ENCODE measurements around the gene DLEU7. TPM values are rescaled to one million over a fixed set of nuclear protein-coding genes. Genes with fewer than 3 reads are reported as not detected.

Gene DLEU7
- total and polyA plus RNA-seq, 4 donors, result 0.49 to 2.5 (median 0.73) TPM

GRCh38 chr13:50889317-50889716, 45.8 kb upstream of the DLEU7 start:
- Histone ChIP-seq H3K27ac (ENCODE audit: low read depth in 1 of 2, low read length in 1 of 2) (no peak overlapping the region), H3K36me3 (ENCODE audit: control insufficient read depth in 4 of 4, insufficient read depth in 4 of 4, low read length in 4 of 4) (no peaks in the 10 kb centered on the region), H3K4me3 (no peak overlapping the region), H3K27me3 (ENCODE audit: control insufficient read depth in 3 of 3, insufficient read depth in 3 of 3, low read length in 2 of 3) (no peaks in the 10 kb centered on the region), H3K9ac (ENCODE audit: insufficient read depth in 1 of 2, low read length in 2 of 2) (no peak overlapping the region), H3K9me3 (ENCODE audit: control insufficient read depth in 4 of 4, insufficient read depth in 3 of 4, low read length in 3 of 4) (no peaks in the 10 kb centered on the region), H3K4me1 (ENCODE audit: control insufficient read depth in 5 of 5, insufficient read depth in 5 of 5, low read length in 5 of 5) (peaks cover 0 to 14% (median 2%) of the 10 kb centered on the region in 5 donors)
- no peak for TF ChIP-seq CTCF (IDR thresholded peaks at IDR 0.05; ENCODE audit: control extremely low read depth, extremely low read depth)
- WGBS, 2 donors, result 0 to 85% methylated on average over 1 of the region's 1 CpG
- ATAC-seq (ENCODE audit: insufficient read depth, low FRiP score) (no peak), DNase-seq (no peak)

GRCh38 chr13:50888362-50888761, 44.9 kb upstream of the DLEU7 start:
- WGBS, 2 donors, result 0 to 97% methylated on average over 1 of the region's 1 CpG
- no peaks in the 10 kb centered on the region for H3K27me3 ChIP-seq (ENCODE audit: control insufficient read depth in 3 of 3, insufficient read depth in 3 of 3, low read length in 2 of 3)

GRCh38 chr13:50887151-50887550, 43.7 kb upstream of the DLEU7 start:
- TF ChIP-seq CTCF (IDR thresholded peaks at IDR 0.05; ENCODE audit: control extremely low read depth, extremely low read depth), result no peak
- WGBS, 2 donors, result 62 to 82% methylated on average over 7 of the region's 7 CpGs
- Histone ChIP-seq H3K27me3 (ENCODE audit: control insufficient read depth in 3 of 3, insufficient read depth in 3 of 3, low read length in 2 of 3) (no peaks in the 10 kb centered on the region), H3K4me3 (no peak overlapping the region), H3K9me3 (ENCODE audit: control insufficient read depth in 4 of 4, insufficient read depth in 3 of 4, low read length in 3 of 4) (no peaks in the 10 kb centered on the region), H3K27ac (ENCODE audit: low read depth in 1 of 2, low read length in 1 of 2) (no peak overlapping the region), H3K36me3 (ENCODE audit: control insufficient read depth in 4 of 4, insufficient read depth in 4 of 4, low read length in 4 of 4) (no peaks in the 10 kb centered on the region), H3K9ac (ENCODE audit: insufficient read depth in 1 of 2, low read length in 2 of 2) (no peak overlapping the region), H3K4me1 (ENCODE audit: control insufficient read depth in 5 of 5, insufficient read depth in 5 of 5, low read length in 5 of 5) (no peaks in the 10 kb centered on the region)
- no peak for ATAC-seq (ENCODE audit: insufficient read depth, low FRiP score)
- DNase-seq, result no peak

More at GRCh38 chr13:50888362-50888761, 44.9 kb upstream of the DLEU7 start:
- H3K9me3 ChIP-seq (ENCODE audit: control insufficient read depth in 4 of 4, insufficient read depth in 3 of 4, low read length in 3 of 4), result no peaks in the 10 kb centered on the region
- no peaks in the 10 kb centered on the region for H3K36me3 ChIP-seq (ENCODE audit: control insufficient read depth in 4 of 4, insufficient read depth in 4 of 4, low read length in 4 of 4)
- H3K27ac ChIP-seq (ENCODE audit: low read depth in 1 of 2, low read length in 1 of 2), result no peak overlapping the region
- no peak for TF ChIP-seq CTCF (IDR thresholded peaks at IDR 0.05; ENCODE audit: control extremely low read depth, extremely low read depth)
- peaks cover 0 to 5% (median 0%) of the 10 kb centered on the region in 5 donors for H3K4me1 ChIP-seq (ENCODE audit: control insufficient read depth in 5 of 5, insufficient read depth in 5 of 5, low read length in 5 of 5)
- H3K4me3 ChIP-seq, result no peak overlapping the region
- DNase-seq (no peak), ATAC-seq (ENCODE audit: insufficient read depth, low FRiP score) (no peak)
- no peak overlapping the region for H3K9ac ChIP-seq (ENCODE audit: insufficient read depth in 1 of 2, low read length in 2 of 2)

GRCh38 chr13:50884265-50884664, 40.8 kb upstream of the DLEU7 start:
- Histone ChIP-seq H3K27ac (ENCODE audit: low read depth in 1 of 2, low read length in 1 of 2) (no peak overlapping the region), H3K4me1 (ENCODE audit: control insufficient read depth in 5 of 5, insufficient read depth in 5 of 5, low read length in 5 of 5) (no peaks in the 10 kb centered on the region), H3K27me3 (ENCODE audit: control insufficient read depth in 3 of 3, insufficient read depth in 3 of 3, low read length in 2 of 3) (no peaks in the 10 kb centered on the region), H3K9ac (ENCODE audit: insufficient read depth in 1 of 2, low read length in 2 of 2) (no peak overlapping the region), H3K9me3 (ENCODE audit: control insufficient read depth in 4 of 4, insufficient read depth in 3 of 4, low read length in 3 of 4) (no peaks in the 10 kb centered on the region), H3K36me3 (ENCODE audit: control insufficient read depth in 4 of 4, insufficient read depth in 4 of 4, low read length in 4 of 4) (no peaks in the 10 kb centered on the region), H3K4me3 (no peak overlapping the region)
- DNase-seq, result no peak
- TF ChIP-seq CTCF (IDR thresholded peaks at IDR 0.05; ENCODE audit: control extremely low read depth, extremely low read depth), result no peak
- WGBS, 2 donors, result 41 to 73% methylated on average over 1 of the region's 1 CpG
- ATAC-seq (ENCODE audit: insufficient read depth, low FRiP score), result no peak
